Measurements from ENCODE around the gene PLA2R1. TPM values are rescaled to one million over a fixed set of nuclear protein-coding genes. Genes with fewer than 3 reads are reported as not detected.

The PLA2R1 gene
- total RNA-seq, 2 donors from 2014 or later = 3.2 to 6.7 TPM

DNA sequence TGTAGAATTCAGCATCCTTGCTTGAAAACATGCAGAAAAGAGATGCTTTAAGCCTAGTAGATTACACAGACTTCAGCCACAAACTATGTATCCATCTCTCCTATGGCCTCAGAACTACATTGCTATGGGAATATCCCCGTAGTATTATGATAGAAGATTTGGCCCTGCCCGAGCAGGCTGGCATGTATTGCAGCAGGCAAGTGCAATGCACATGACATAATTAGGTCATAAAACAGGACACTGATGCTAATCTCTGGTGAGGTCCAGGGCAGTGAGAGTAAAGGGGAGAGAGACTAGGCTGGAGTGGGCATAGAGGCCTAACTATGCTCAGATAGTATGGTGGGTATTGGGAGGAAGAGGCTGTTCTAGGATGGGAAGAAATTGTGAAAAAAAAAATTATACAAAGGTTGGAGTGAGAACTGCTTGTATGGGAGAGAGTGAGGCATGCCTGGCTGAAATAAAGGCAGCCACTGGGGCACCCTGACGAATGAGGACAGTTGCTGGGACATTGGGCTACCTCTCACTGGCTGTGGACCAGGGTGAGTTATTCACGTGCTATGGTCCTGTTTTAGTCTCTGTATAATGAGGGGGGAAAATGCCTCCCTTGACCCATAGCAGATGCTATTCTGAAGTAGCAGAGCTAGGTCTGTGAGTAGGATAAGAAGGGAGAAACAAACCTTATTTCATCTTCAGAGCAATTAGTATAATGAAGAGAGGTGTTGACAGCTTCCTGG, 1.6 kb upstream of the PLA2R1 start:
- Histone ChIP-seq H3K36me3 (no peaks in the 10 kb centered on the region), H3K9ac (ENCODE audit: low read depth in 2 of 2, low read length in 2 of 2) (peak overlapping the region in 1 of 2 donors; percentile 85), H3K27me3 (no peaks in the 10 kb centered on the region), H3K27ac (no peak overlapping the region), H3K9me3 (no peaks in the 10 kb centered on the region), H3K4me3 (no peak overlapping the region), H3K4me1 (peaks cover 7% of the 10 kb centered on the region)
- TF ChIP-seq, protein P1, sequence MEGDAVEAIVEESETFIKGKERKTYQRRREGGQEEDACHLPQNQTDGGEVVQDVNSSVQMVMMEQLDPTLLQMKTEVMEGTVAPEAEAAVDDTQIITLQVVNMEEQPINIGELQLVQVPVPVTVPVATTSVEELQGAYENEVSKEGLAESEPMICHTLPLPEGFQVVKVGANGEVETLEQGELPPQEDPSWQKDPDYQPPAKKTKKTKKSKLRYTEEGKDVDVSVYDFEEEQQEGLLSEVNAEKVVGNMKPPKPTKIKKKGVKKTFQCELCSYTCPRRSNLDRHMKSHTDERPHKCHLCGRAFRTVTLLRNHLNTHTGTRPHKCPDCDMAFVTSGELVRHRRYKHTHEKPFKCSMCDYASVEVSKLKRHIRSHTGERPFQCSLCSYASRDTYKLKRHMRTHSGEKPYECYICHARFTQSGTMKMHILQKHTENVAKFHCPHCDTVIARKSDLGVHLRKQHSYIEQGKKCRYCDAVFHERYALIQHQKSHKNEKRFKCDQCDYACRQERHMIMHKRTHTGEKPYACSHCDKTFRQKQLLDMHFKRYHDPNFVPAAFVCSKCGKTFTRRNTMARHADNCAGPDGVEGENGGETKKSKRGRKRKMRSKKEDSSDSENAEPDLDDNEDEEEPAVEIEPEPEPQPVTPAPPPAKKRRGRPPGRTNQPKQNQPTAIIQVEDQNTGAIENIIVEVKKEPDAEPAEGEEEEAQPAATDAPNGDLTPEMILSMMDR (IDR thresholded peaks at IDR 0.05) = no peak
- DNase-seq = no peak
- intact Hi-C loops (cut with DNase I) = no loop called here

DNA sequence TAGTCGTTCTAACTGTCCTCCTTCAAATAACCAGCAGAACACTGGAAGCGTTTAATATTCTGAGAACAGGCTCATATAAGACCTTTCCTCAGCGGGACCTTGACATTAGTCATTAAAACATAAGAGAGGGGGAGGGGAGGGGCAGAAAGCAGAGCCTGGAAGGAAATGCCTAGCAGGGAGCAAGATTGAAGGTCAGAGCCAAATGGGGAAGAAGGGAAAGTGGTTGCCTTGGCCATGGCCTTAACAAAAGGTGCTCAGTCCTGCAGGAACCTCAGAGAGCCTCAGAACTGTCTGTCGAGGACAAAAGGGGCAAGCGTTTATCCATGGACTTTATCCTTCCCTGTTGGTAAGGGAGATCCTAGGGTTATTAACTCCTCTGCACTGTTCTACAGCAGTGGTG, 856 bp upstream of the PLA2R1 start:
- Histone ChIP-seq H3K4me1 (peaks cover 7% of the 10 kb centered on the region), H3K36me3 (no peaks in the 10 kb centered on the region), H3K27me3 (no peaks in the 10 kb centered on the region), H3K4me3 (no peak overlapping the region), H3K9ac (ENCODE audit: low read depth in 2 of 2, low read length in 2 of 2) (peak overlapping the region in 1 of 2 donors; percentile 85), H3K27ac (no peak overlapping the region), H3K9me3 (no peaks in the 10 kb centered on the region)
- TF ChIP-seq, protein P1 (IDR thresholded peaks at IDR 0.05) = no peak
- intact Hi-C loops (cut with DNase I) = no loop called here
- DNase-seq = no peak

DNA sequence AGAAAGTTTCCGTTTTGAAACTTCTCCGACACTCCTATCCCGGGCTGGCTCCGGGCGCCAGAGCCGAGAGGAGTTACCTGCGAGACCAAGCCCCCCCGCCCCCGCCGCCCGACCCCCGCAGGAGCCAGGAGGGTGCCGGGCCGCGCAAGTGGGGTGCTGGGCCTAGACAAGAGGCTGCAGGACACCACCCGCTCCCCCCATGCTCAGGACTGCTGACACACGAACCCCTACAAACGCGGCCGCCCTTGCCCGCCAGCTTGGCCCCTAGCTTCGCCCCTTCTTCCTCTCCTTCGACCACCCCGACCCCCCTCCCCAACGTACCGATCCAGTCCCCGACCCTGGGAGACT, 497 bp downstream of the PLA2R1 start:
- TF ChIP-seq, protein P1 (IDR thresholded peaks at IDR 0.05) = no peak
- Histone ChIP-seq H3K27ac (peak overlapping the region; percentile 9), H3K9ac (ENCODE audit: low read depth in 2 of 2, low read length in 2 of 2) (peak overlapping the region; percentile 58 to 85), H3K9me3 (no peaks in the 10 kb centered on the region), H3K27me3 (no peaks in the 10 kb centered on the region), H3K4me3 (peak overlapping the region; percentile 71), H3K4me1 (peaks cover 7% of the 10 kb centered on the region), H3K36me3 (no peaks in the 10 kb centered on the region)
- DNase-seq = peak; percentile 28
- intact Hi-C loops (cut with DNase I) = no loop called here

DNA sequence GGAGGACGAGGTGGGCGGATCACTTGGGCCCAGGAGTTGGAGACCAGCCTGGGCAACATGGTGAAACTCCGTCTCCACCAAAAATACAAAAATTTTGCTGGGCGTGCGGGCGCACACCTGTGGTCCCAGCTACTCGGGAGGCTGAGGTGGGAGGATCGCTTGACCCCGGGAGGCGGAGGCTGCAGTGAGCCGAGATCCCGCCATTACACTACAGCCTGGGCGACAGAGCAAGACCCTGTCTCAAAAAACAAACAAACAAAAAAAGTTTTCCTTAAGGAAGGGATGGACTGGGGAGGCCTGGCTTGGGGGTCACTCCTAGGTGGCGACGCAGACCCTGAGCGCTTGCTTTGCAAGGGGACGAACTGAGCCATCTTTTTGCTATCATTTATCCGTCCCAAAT, 882 bp downstream of the PLA2R1 start:
- no peak for DNase-seq
- intact Hi-C loops (cut with DNase I) = no loop called here
- Histone ChIP-seq H3K27ac (no peak overlapping the region), H3K27me3 (no peaks in the 10 kb centered on the region), H3K4me1 (peaks cover 7% of the 10 kb centered on the region), H3K4me3 (peak overlapping the region; percentile 71), H3K9me3 (no peaks in the 10 kb centered on the region), H3K36me3 (no peaks in the 10 kb centered on the region), H3K9ac (ENCODE audit: low read depth in 2 of 2, low read length in 2 of 2) (peak overlapping the region; percentile 58 to 85)
- TF ChIP-seq, protein P1 (IDR thresholded peaks at IDR 0.05) = no peak

DNA sequence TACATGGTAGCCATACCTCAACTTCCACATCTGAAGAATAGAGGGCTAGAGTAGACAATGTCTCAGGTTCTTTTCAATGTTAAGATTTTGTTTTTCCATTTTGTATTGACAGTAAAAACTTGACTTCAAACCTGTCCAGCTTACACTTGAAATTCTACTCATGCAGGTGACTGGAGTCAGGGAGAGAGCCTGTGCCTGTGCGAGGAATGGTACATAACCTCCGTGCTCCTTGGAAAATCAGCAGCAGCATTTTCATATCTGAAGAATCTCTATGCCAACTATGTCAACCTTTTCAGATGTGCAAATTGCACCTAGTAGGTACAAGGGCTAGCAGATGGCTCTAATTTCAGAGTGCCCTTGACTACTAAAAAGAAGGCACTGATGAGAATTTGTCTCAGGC, 2.1 kb downstream of the PLA2R1 start:
- DNase-seq = no peak
- intact Hi-C loops (cut with DNase I) = no loop called here
- H3K9me3 ChIP-seq = no peaks in the 10 kb centered on the region
- TF ChIP-seq, protein P1 (IDR thresholded peaks at IDR 0.05) = no peak
- H3K4me3 ChIP-seq = no peak overlapping the region
- H3K27me3 ChIP-seq = no peaks in the 10 kb centered on the region
- H3K27ac ChIP-seq = no peak overlapping the region
- H3K4me1 ChIP-seq = peaks cover 7% of the 10 kb centered on the region
- no peak overlapping the region for H3K9ac ChIP-seq (ENCODE audit: low read depth in 2 of 2, low read length in 2 of 2)
- H3K36me3 ChIP-seq = no peaks in the 10 kb centered on the region

Measured in colonic mucosa (tissue), 4 donors.